Kidney glomerular epithelial cell (primary cell): Measurements from ENCODE around the gene SDK2.
A peak's percentile ranks its signal among the peaks of the same experiment; 100 is the strongest.

Experiments
- DNase-seq: peaks from one replicate; lab custom pipeline; 2025; lab: John Stamatoyannopoulos, UW

The SDK2 gene

GRCh38 chr17:73297934-73298861, 346.0 kb downstream of the SDK2 start:
- no peak for DNase-seq

GRCh38 chr17:73293480-73293911, 350.7 kb downstream of the SDK2 start:
- DNase-seq: peak; percentile 60

GRCh38 chr17:73293031-73293430, 351.2 kb downstream of the SDK2 start:
- DNase-seq: no peak

GRCh38 chr17:73292031-73292531, 352.2 kb downstream of the SDK2 start:
- peak; percentile 76 for DNase-seq

GRCh38 chr17:73291260-73291801, 352.9 kb downstream of the SDK2 start:
- peak; percentile 75 for DNase-seq

- no peak for DNase-seq
These were observed 353.6 kb downstream of the SDK2 start for GRCh38 chr17:73290399-73291259.

- DNase-seq: no peak
These were observed 354.5 kb downstream of the SDK2 start for GRCh38 chr17:73289549-73290254.

GRCh38 chr17:73288534-73289302, 355.5 kb downstream of the SDK2 start:
- no peak for DNase-seq

GRCh38 chr17:73286863-73287296, 357.4 kb downstream of the SDK2 start:
- DNase-seq: no peak

GRCh38 chr17:73285916-73286862, 358.1 kb downstream of the SDK2 start:
- DNase-seq: no peak

GRCh38 chr17:73285603-73285908, 358.7 kb downstream of the SDK2 start:
- DNase-seq: no peak

- DNase-seq: no peak
These were observed 359.2 kb downstream of the SDK2 start for GRCh38 chr17:73284906-73285602.
